HG02840 (cell line): ENCODE results near the gene ABL2.
"Not testable (repeated sequence)": the region's sequence is repeated elsewhere in the genome, so short reads cannot be mapped to it uniquely, and the experiment has no call there.

Experiments used
- ATAC-seq: cut with Tn5 transposase; IDR thresholded peaks from one replicate; pipeline ENCODE4 v1.9.1; 2021; ENCODE audit warnings: mild to moderate bottlenecking, moderate library complexity, moderate number of reproducible peaks; ENCODE audit not compliant: unreplicated experiment, low FRiP score

The ABL2 gene

DNA sequence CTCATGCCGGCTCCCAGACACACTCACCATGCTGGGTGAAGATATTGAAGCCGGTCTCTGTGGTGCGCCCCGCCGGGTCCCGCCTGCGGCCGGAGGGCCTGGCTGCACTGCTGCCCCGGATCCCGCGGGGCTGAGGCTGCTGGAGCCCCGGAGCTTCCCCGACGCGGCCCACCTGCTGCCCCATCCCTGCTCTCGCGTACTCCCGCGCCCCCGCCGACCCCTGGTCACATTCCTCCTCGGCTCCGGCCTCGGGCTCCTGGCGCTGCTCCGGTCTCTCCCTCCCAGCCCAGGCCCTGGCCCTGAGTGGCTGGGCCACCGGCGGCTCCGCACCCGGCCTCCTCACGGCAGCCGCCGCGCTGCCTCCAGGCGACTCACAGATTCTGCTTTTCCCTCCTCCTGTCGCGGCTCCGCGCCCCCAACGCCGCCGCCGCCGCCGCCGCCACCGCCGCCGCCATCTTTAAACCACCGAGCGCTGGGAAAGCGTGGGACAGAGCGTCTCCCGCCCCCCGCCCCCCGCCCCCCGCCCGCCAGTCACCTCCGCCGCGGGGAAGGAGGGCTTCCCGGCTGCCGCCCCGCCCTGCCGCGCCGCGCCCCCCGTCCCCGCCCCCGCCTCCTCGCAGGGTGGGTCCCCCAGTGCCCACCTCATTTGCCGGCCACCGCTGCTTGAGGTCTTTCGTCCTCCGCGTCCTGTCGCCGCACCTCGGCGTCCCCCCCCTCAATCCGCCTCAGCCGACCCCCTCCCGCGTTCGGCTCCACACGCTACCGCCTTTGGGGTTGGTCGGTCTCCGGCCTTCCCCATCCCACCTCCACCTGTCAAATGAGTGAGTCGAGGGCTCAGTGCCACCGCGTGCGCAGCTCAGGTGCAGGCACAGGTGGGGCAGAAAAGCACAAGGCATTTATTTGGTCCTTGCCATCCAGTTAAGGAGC is at the start of gene ABL2:
TSS of gene ABL2 (minus strand) at position 464 of the 927 bp plus-strand sequence. CDS start at position 184, 280 bp downstream.
- ATAC-seq, result peak; percentile 56

GRCh38 chr1:179278920-179279319 is 49.4 kb upstream of the ABL2 start:
- no peak for ATAC-seq

DNA sequence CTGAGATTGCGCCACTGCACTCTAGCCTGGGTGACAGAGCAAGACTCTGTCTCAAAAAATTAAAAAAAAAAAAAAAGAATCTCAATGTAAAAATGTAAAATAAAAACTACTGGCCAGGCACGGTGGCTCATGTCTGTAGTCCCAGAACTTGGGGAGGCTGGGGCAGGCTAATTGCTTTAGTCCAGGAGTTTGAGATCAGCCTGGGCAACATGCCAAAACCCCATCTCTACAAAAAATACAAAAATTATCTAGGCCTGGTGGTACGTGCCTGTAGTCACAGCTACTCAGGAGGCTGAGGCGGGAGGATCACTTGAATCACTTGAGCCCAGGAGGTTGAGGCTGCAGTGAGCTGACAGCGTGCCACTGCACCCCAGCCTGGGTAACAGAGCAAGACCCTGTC is 44.9 kb upstream of the ABL2 start:
- not testable (repeated sequence) for ATAC-seq

DNA sequence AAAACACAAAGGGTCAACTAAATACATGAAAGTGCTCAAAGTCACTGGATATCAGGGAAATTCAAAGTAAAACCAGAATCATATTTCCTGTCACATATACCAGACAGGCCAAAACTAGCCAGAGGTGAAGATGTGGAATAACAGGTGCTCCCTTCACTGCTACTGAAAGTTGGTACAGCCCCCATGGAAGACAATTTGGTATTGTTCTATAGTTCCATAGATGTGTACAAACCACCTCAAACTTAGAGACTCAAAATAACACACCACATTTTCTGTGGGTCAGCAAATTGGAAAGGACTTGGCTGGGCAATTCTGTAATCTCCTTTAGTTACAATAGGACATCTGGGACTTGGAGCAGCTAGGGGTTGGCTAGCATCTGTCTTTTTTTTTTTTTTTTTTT is 39.6 kb upstream of the ABL2 start:
- no peak for ATAC-seq

DNA sequence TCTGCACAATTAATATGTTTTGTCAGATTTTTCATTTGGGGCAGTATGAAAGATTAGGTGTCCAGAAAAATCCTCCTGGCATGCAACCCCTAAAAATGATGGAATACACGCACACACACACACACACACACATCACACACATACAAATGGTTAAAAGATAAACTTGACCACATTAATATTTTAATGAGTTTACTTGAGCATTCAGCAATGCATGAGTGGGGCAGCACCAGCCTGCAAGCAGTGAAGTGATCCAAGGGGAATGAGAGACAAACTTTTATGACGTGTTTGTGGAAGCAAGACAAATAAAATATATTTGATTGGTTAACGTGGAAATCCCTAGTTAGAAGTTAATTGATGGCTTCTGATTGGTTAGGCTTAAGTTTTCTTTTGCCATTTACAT is 35.0 kb upstream of the ABL2 start:
- ATAC-seq, result no peak

- no peak for ATAC-seq
Measured at GRCh38 chr1:179263121-179263520, 33.6 kb upstream of the ABL2 start.

- ATAC-seq, result no peak
Measured at GRCh38 chr1:179262183-179262582, 32.7 kb upstream of the ABL2 start.

GRCh38 chr1:179253286-179253972 is 24.0 kb upstream of the ABL2 start:
- ATAC-seq, result no peak

DNA sequence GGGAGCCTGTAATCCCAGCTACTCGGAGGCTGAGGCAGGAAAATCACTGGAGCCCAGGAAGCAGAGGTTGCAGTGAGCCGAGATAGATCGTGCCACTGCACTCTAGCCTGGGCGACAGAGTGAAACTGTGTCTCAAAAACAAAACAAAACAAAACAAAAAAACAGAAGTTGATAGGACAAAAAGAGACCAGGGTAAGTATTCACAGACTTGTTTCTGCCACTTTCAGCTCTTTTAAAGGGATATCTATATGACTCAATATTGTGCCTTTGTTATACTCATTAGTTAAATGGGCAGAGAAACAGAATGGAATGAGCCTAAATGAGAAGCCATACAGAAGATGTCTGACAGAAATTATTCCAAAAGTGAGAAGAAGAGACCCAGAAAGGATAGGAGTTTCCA is 23.1 kb upstream of the ABL2 start:
- ATAC-seq, result no peak

- no peak for ATAC-seq
Measured at GRCh38 chr1:179251675-179252074, 22.2 kb upstream of the ABL2 start.

- ATAC-seq, result no peak
Measured at GRCh38 chr1:179247923-179248322, 18.4 kb upstream of the ABL2 start.

DNA sequence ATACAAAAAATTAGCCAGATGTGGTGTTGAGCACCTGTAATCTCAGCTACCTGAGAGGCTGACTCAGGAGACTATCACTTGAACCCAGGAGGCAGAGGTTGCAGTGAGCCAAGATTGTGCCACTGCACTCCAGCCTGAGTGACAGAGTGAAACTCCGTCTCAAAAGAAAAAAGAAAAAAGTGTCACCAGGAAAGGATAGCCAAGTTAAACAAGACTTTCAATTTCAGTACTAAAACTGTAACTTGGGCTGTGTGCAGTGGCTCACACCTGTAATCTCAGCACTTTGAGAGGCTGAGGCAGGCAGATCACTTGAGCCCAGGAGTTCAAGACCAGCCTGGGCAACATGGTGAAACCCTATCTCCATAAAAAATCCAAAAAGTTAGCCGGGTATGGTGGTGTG is 15.9 kb upstream of the ABL2 start:
- ATAC-seq, result not testable (repeated sequence)

- no peak for ATAC-seq
Measured at GRCh38 chr1:179241530-179242097, 12.1 kb upstream of the ABL2 start.

- ATAC-seq, result no peak
Measured at GRCh38 chr1:179237222-179237621, 7.7 kb upstream of the ABL2 start.

GRCh38 chr1:179234863-179235262 is 5.4 kb upstream of the ABL2 start:
- ATAC-seq, result no peak

DNA sequence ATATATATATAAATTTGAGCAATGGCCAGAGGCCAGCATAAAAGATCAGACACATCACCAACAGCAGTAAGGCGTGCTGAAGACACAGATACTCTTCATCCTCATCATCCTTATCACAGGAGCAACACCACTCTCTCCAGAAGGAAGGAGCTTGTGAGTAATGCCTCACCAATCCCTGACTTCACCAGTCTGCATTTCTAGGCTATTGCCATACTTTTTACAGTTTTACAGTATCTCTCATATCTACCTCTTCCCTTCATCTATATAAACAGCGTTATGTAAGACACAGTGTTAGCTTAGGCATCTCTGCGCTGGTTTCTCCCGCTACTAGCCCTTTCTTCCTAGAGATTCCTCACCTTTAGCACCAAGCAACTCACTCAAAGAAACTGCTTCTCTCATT is 2.4 kb upstream of the ABL2 start:
- no peak for ATAC-seq

GRCh38 chr1:179230721-179231120 is 1.2 kb upstream of the ABL2 start:
- ATAC-seq, result no peak

- ATAC-seq, result no peak
Measured at GRCh38 chr1:179230251-179230650, 774 bp upstream of the ABL2 start.

GRCh38 chr1:179228783-179229213 is 679 bp downstream of the ABL2 start:
- ATAC-seq, result peak; percentile 23

DNA sequence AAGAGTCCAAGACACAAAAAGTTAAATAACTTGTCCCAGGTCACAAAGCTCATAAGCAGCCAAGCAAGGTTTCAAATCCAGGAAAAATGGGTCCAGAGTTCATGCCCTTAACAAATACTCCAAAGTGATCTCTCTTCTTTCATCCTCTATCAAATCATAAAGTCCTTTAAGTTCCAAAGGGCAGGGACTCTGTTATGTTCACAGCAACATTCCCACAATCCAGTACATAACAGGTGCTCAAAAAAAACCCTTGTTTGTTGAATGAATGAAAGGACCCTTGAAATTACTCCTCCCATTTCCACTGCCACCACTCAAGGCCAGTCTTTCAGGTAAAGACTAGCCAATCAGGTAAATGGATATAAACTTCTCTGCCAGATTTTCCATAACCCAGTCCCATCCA is 2.7 kb downstream of the ABL2 start:
- no peak for ATAC-seq

- ATAC-seq, result not testable (repeated sequence)
Measured at GRCh38 chr1:179224466-179224865, 5.0 kb downstream of the ABL2 start.
